Measurements from ENCODE around the gene ZNF575. TPM values are rescaled to one million over a fixed set of nuclear protein-coding genes. Genes with fewer than 3 reads are reported as not detected.

ZNF575 gene
- total and polyA plus RNA-seq, 2 donors from 2014 or later: 2.8 to 3.1 TPM

- Histone ChIP-seq H3K9me3 (ENCODE audit: control insufficient read depth in 2 of 3, insufficient read depth in 1 of 3, low read length in 3 of 3) (no peaks in the 10 kb centered on the region), H3K4me1 (ENCODE audit: control insufficient read depth in 2 of 3, insufficient read depth in 2 of 3, low read depth in 1 of 3, low read length in 3 of 3) (peaks cover 0 to 4% (median 4%) of the 10 kb centered on the region in 3 donors), H3K27me3 (ENCODE audit: control insufficient read depth, insufficient read depth, low read length) (no peaks in the 10 kb centered on the region), H3K36me3 (ENCODE audit: control insufficient read depth in 2 of 3, insufficient read depth in 3 of 3, low read length in 3 of 3) (peaks cover 6 to 12% (median 7%) of the 10 kb centered on the region in 3 donors), H3K27ac (ENCODE audit: low read depth in 2 of 2, low read length in 2 of 2) (no peak overlapping the region), H3K9ac (ENCODE audit: low read length in 3 of 3) (no peak overlapping the region), H3K4me3 (ENCODE audit: low read length in 3 of 3) (no peak overlapping the region)
- intact Hi-C loops (cut with DNase I): no loop called here
- DNase-seq (no peak), FAIRE-seq (no peak)
- no peak for TF ChIP-seq CTCF (IDR thresholded peaks at IDR 0.05; ENCODE audit: borderline replicate concordance, extremely low read depth, insufficient read depth)
Observed at GRCh38 chr19:43564800-43565199, 31.8 kb downstream of the ZNF575 start.

GRCh38 chr19:43569657-43570056, 36.7 kb downstream of the ZNF575 start:
- intact Hi-C loops (cut with DNase I): no loop called here
- no peak for DNase-seq
- Histone ChIP-seq H3K27ac (ENCODE audit: low read depth in 2 of 2, low read length in 2 of 2) (no peak overlapping the region), H3K4me3 (ENCODE audit: low read length in 3 of 3) (no peak overlapping the region), H3K4me1 (ENCODE audit: control insufficient read depth in 2 of 3, insufficient read depth in 2 of 3, low read depth in 1 of 3, low read length in 3 of 3) (peaks cover 0 to 4% (median 3%) of the 10 kb centered on the region in 3 donors), H3K9ac (ENCODE audit: low read length in 3 of 3) (no peak overlapping the region), H3K36me3 (ENCODE audit: control insufficient read depth in 2 of 3, insufficient read depth in 3 of 3, low read length in 3 of 3) (peaks cover 0 to 6% (median 0%) of the 10 kb centered on the region in 3 donors), H3K27me3 (ENCODE audit: control insufficient read depth, insufficient read depth, low read length) (no peaks in the 10 kb centered on the region), H3K9me3 (ENCODE audit: control insufficient read depth in 2 of 3, insufficient read depth in 1 of 3, low read length in 3 of 3) (no peaks in the 10 kb centered on the region)
- no peak for TF ChIP-seq CTCF (IDR thresholded peaks at IDR 0.05; ENCODE audit: borderline replicate concordance, extremely low read depth, insufficient read depth)
- FAIRE-seq: no peak

GRCh38 chr19:43570174-43570791, 37.3 kb downstream of the ZNF575 start:
- DNase-seq (no peak), FAIRE-seq (no peak)
- no peak overlapping the region for H3K4me3 ChIP-seq (ENCODE audit: low read length in 3 of 3)
- no peaks in the 10 kb centered on the region for H3K9me3 ChIP-seq (ENCODE audit: control insufficient read depth in 2 of 3, insufficient read depth in 1 of 3, low read length in 3 of 3)
- H3K4me1 ChIP-seq (ENCODE audit: control insufficient read depth in 2 of 3, insufficient read depth in 2 of 3, low read depth in 1 of 3, low read length in 3 of 3): peaks cover 0 to 6% (median 5%) of the 10 kb centered on the region in 3 donors
- peaks cover 0 to 6% (median 0%) of the 10 kb centered on the region in 3 donors for H3K36me3 ChIP-seq (ENCODE audit: control insufficient read depth in 2 of 3, insufficient read depth in 3 of 3, low read length in 3 of 3)
- no peak for TF ChIP-seq CTCF (IDR thresholded peaks at IDR 0.05; ENCODE audit: borderline replicate concordance, extremely low read depth, insufficient read depth)
- no peak overlapping the region for H3K9ac ChIP-seq (ENCODE audit: low read length in 3 of 3)
- no peak overlapping the region for H3K27ac ChIP-seq (ENCODE audit: low read depth in 2 of 2, low read length in 2 of 2)
- intact Hi-C loops (cut with DNase I): no loop called here
- no peaks in the 10 kb centered on the region for H3K27me3 ChIP-seq (ENCODE audit: control insufficient read depth, insufficient read depth, low read length)
